ENCODE data around the gene RALGAPA2. TPM values are rescaled to one million over a fixed set of nuclear protein-coding genes. Genes with fewer than 3 reads are reported as not detected.

The RALGAPA2 gene
- total RNA-seq, 2 donors from 2014 or later, result 27.8 to 28.5 TPM

DNA sequence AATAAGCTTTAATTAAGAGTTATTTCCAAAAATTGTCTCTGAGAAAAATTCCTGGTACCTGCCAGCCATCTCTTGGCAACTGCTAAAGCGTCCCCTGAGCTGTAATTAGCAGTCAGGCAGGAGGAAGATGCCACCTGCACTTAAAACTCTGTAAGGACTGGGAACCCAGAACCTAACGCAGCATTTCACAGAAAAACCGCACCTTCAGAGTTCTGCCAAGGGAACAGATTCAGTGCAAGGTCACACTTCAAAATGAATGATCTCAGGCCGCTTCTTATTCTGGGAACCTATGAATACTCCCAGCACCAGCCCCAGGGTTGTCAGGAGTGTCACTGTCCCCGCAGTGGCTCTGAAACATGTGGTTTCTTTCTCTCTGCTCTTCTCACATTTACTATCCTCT is 307.8 kb downstream of the RALGAPA2 start:
- H3K27me3 ChIP-seq, result no peaks in the 10 kb centered on the region
- no peaks in the 10 kb centered on the region for H3K4me1 ChIP-seq
- H3K27ac ChIP-seq, result no peak overlapping the region
- no peak overlapping the region for H3K4me3 ChIP-seq
- no peaks in the 10 kb centered on the region for H3K9me3 ChIP-seq
- no peaks in the 10 kb centered on the region for H3K36me3 ChIP-seq
- no peak for DNase-seq (ENCODE audit: low spot score)
- TF ChIP-seq, protein P1, sequence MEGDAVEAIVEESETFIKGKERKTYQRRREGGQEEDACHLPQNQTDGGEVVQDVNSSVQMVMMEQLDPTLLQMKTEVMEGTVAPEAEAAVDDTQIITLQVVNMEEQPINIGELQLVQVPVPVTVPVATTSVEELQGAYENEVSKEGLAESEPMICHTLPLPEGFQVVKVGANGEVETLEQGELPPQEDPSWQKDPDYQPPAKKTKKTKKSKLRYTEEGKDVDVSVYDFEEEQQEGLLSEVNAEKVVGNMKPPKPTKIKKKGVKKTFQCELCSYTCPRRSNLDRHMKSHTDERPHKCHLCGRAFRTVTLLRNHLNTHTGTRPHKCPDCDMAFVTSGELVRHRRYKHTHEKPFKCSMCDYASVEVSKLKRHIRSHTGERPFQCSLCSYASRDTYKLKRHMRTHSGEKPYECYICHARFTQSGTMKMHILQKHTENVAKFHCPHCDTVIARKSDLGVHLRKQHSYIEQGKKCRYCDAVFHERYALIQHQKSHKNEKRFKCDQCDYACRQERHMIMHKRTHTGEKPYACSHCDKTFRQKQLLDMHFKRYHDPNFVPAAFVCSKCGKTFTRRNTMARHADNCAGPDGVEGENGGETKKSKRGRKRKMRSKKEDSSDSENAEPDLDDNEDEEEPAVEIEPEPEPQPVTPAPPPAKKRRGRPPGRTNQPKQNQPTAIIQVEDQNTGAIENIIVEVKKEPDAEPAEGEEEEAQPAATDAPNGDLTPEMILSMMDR (IDR thresholded peaks at IDR 0.05), result no peak

DNA sequence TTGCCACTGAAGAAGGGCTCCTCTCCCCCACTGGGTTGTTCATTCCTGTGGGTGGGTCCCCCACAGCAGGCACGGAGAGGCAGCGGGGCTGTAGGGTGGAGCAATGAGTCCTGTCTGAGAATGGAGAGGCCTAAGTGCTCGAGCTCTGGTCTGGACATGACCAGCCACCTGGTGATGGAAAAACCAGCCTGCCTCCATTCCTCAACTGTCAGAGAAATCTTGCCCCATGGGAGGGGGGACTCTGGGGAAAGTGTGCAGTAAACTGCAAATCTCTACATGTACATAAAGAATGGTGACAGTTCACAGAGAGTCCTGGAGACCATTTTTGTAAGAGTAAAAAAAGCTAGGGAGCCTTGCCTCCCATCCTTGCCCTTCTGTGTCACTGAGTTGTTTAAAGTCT is 310.5 kb downstream of the RALGAPA2 start:
- H3K9me3 ChIP-seq, result no peaks in the 10 kb centered on the region
- H3K27me3 ChIP-seq, result no peaks in the 10 kb centered on the region
- no peak overlapping the region for H3K27ac ChIP-seq
- no peaks in the 10 kb centered on the region for H3K36me3 ChIP-seq
- H3K4me1 ChIP-seq, result no peaks in the 10 kb centered on the region
- H3K4me3 ChIP-seq, result no peak overlapping the region
- TF ChIP-seq, protein P1 (IDR thresholded peaks at IDR 0.05), result no peak
- no peak for DNase-seq (ENCODE audit: low spot score)

DNA sequence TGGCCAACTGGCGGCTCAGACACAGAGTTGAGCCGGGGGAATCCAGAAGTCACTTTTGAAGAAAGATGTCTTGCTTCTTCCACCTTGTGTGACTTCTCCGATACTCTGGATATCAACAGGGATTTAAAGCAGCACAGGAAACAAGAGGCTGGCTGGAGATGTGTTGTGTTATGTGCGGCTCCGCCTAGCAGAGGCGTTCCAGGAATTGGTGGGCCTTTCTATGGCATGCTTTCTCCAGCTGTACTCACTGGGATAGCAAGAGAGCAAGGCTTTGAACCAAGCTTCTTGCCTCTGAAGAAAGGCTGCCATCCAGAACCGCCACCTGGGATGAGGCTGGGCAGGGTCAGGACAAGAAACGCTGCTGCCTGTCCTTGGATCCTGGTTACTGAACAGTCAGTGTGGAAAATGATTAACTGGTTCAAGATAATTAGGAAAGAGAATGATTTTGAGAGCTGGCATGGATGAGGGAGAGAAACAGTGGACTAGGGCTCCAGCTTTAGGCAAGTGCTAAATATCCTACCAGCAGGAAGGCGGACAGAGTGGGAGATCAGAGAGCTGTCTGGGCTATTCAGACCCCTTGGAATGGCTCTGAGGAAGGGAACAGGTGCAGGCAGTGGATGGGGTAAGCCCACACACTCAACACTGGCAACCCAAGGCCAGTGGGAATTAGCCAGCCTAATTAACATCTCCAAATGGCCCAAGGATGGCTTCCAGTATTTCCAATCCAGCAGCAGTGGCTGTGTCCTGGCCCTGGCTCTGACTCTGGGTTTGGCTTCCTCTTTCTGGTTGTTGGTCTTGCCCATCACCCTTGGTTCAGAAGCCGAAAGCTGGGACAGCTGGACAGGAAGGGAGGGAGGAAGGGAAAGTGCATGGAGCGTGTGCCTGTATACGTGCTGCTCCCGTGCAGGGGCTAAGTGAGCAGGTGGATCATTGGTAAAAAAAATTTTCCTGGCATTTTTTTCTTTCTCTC is 312.6 kb downstream of the RALGAPA2 start:
- DNase-seq (ENCODE audit: low spot score), result no peak
- TF ChIP-seq, protein P1 (IDR thresholded peaks at IDR 0.05), result no peak
- Histone ChIP-seq H3K36me3 (no peaks in the 10 kb centered on the region), H3K4me3 (no peak overlapping the region), H3K4me1 (no peaks in the 10 kb centered on the region), H3K27ac (no peak overlapping the region), H3K9me3 (no peaks in the 10 kb centered on the region), H3K27me3 (no peaks in the 10 kb centered on the region)

DNA sequence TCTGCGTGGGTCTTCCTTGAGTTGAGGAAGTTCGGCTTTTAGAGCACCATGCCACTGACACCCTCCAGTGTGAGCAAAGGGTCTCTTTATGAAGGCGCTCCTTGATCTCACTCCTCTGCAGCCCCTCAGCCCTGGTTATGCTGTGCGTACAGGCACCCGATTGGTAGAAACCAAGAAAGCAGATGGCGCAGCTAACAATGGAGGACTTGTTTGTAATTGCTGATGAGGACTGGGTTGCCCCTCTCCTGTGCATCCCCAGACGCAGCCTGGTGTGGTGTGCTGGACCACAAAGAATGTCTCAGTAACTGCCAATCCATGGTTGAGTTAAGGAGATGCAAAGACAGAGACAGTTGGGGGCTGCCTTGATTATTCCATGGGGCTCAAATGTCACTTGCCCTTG is 314.3 kb downstream of the RALGAPA2 start:
- Histone ChIP-seq H3K27ac (no peak overlapping the region), H3K4me1 (no peaks in the 10 kb centered on the region), H3K36me3 (no peaks in the 10 kb centered on the region), H3K27me3 (no peaks in the 10 kb centered on the region), H3K9me3 (no peaks in the 10 kb centered on the region), H3K4me3 (no peak overlapping the region)
- TF ChIP-seq, protein P1 (IDR thresholded peaks at IDR 0.05), result no peak
- no peak for DNase-seq (ENCODE audit: low spot score)

DNA sequence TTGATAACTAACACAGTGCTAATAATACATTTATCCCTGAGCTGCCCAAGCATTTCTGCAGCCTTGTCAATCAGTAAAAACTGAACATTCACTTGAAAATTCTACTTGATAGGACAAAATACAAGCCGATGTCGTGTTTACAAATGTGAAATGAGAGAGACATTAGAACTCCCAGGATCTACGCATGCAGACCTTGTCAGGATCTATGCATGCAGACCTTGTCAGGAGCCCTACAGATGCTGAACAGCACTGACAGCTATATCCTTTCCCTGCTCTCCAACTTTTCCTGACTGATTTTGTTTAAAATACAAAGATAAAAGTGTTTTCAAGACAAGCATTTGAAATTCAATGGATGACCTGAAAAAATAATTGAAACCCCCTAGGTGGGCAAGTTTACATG is 315.6 kb downstream of the RALGAPA2 start:
- DNase-seq (ENCODE audit: low spot score), result no peak
- TF ChIP-seq, protein P1 (IDR thresholded peaks at IDR 0.05), result no peak
- H3K36me3 ChIP-seq, result peaks cover 7% of the 10 kb centered on the region
- no peaks in the 10 kb centered on the region for H3K27me3 ChIP-seq
- H3K4me1 ChIP-seq, result no peaks in the 10 kb centered on the region
- no peak overlapping the region for H3K27ac ChIP-seq
- H3K9me3 ChIP-seq, result no peaks in the 10 kb centered on the region
- H3K4me3 ChIP-seq, result no peak overlapping the region

All from right atrium auricular region (tissue), 2 donors.